H9 (cell line): Measurements from ENCODE around the gene CLSTN3. TPM values are rescaled to one million over a fixed set of nuclear protein-coding genes. Genes with fewer than 3 reads are reported as not detected.

Experiments used
- DNase-seq: peaks from one replicate; pipeline ENCODE4 v3.0.0-alpha.2; 2017
- H2AFZ ChIP-seq: one replicate; pipeline ENCODE4 v1.6.1; 2013; ENCODE audit warnings: mild to moderate bottlenecking, low read length, control low read depth, moderate library complexity
- H2AK5ac ChIP-seq: 2 replicates; pipeline ENCODE4 v1.6.1; 2013; ENCODE audit warnings: low read length, control low read depth, mixed read lengths; ENCODE audit not compliant: insufficient read length
- H2BK120ac ChIP-seq: one replicate; pipeline ENCODE4 v1.6.1; 2013; ENCODE audit warnings: low read depth, mild to moderate bottlenecking, low read length, control low read depth, inconsistent platforms; ENCODE audit not compliant: poor library complexity, severe bottlenecking
- H2BK12ac ChIP-seq: 2 replicates; pipeline ENCODE4 v1.6.1; 2013; ENCODE audit warnings: low read length, control low read depth, mixed read lengths, low read depth; ENCODE audit not compliant: insufficient read length
- H2BK15ac ChIP-seq: 2 replicates; pipeline ENCODE4 v1.6.1; 2013; ENCODE audit warnings: low read depth, low read length, control low read depth
- H2BK20ac ChIP-seq: one replicate; pipeline ENCODE4 v1.6.1; 2013; ENCODE audit warnings: low read depth, mild to moderate bottlenecking, low read length, control low read depth, inconsistent platforms; ENCODE audit not compliant: poor library complexity, severe bottlenecking
- H2BK5ac ChIP-seq: 2 replicates; pipeline ENCODE4 v1.6.1; 2013; ENCODE audit warnings: low read length, control low read depth, mixed read lengths; ENCODE audit not compliant: insufficient read length
- H3K14ac ChIP-seq: 2 replicates; pipeline ENCODE4 v1.6.1; 2013; ENCODE audit warnings: low read length, control low read depth; ENCODE audit not compliant: insufficient read depth
- H3K18ac ChIP-seq: 2 replicates; pipeline ENCODE4 v1.6.1; 2013; ENCODE audit warnings: low read depth, mild to moderate bottlenecking, mixed read lengths, low read length, control low read depth; ENCODE audit not compliant: insufficient read length
- H3K23ac ChIP-seq: 2 replicates; pipeline ENCODE4 v1.6.1; 2013; ENCODE audit warnings: low read length, control low read depth, mixed read lengths, low read depth; ENCODE audit not compliant: insufficient read length
- H3K23me2 ChIP-seq: 2 replicates; pipeline ENCODE4 v1.6.1; 2013; ENCODE audit warnings: low read depth, mild to moderate bottlenecking, mixed read lengths, low read length, control low read depth; ENCODE audit not compliant: insufficient read length, poor library complexity, severe bottlenecking
- H3K27ac ChIP-seq: 2 replicates; pipeline ENCODE4 v1.5.1; 2013; ENCODE audit warnings: low read length, control low read depth, mixed read lengths, low read depth; ENCODE audit not compliant: insufficient read length
- H3K27me3 ChIP-seq: 2 replicates; pipeline ENCODE4 v1.6.1; 2013; ENCODE audit warnings: low read length, control low read depth, inconsistent platforms; ENCODE audit not compliant: insufficient read depth
- H3K4ac ChIP-seq: 2 replicates; pipeline ENCODE4 v1.6.1; 2013; ENCODE audit warnings: low read depth, mild to moderate bottlenecking, control low read depth, inconsistent platforms, low read length, moderate library complexity
- H3K4me1 ChIP-seq: 2 replicates; pipeline ENCODE4 v1.6.1; 2013; ENCODE audit warnings: low read length, control low read depth, inconsistent platforms; ENCODE audit not compliant: insufficient read depth
- H3K4me2 ChIP-seq: 2 replicates; pipeline ENCODE4 v1.6.1; 2013; ENCODE audit warnings: low read length, control low read depth, mixed read lengths; ENCODE audit not compliant: insufficient read length, insufficient read depth
- H3K56ac ChIP-seq: 2 replicates; pipeline ENCODE4 v1.6.1; 2013; ENCODE audit warnings: low read depth, mild to moderate bottlenecking, mixed read lengths, low read length, control low read depth; ENCODE audit not compliant: insufficient read length
- H3K79me1 ChIP-seq: 2 replicates; pipeline ENCODE4 v1.6.1; 2013; ENCODE audit warnings: low read depth, mild to moderate bottlenecking, moderate library complexity, low read length, control low read depth, inconsistent platforms; ENCODE audit not compliant: insufficient read depth, poor library complexity, severe bottlenecking
- H3K79me2 ChIP-seq: 2 replicates; pipeline ENCODE4 v1.6.1; 2013; ENCODE audit warnings: low read length, control low read depth, inconsistent platforms; ENCODE audit not compliant: insufficient read depth
- H3K9ac ChIP-seq: 2 replicates; pipeline ENCODE4 v1.6.1; 2013; ENCODE audit warnings: low read length, control low read depth, mixed read lengths; ENCODE audit not compliant: insufficient read length; ENCODE audit errors: extremely low read depth
- H3K9me3 ChIP-seq: one replicate; pipeline ENCODE4 v1.6.1; 2013; ENCODE audit warnings: low read depth, low read length, inconsistent platforms; ENCODE audit not compliant: control insufficient read depth
- H3T11ph ChIP-seq: one replicate; pipeline ENCODE4 v1.6.1; 2013; ENCODE audit warnings: mild to moderate bottlenecking, low read length, control low read depth, inconsistent platforms
- H4K20me1 ChIP-seq: one replicate; pipeline ENCODE4 v1.6.1; 2013; ENCODE audit not compliant: control insufficient read depth, insufficient read length, insufficient read depth
- H4K5ac ChIP-seq: 2 replicates; pipeline ENCODE4 v1.6.1; 2013; ENCODE audit warnings: low read depth, mild to moderate bottlenecking, mixed read lengths, low read length, control low read depth; ENCODE audit not compliant: insufficient read length
- H4K8ac ChIP-seq: replicated peaks from 2 replicates; pipeline ENCODE4 v1.6.1; 2013; ENCODE audit warnings: low read length, control low read depth, mixed read lengths, low read depth; ENCODE audit not compliant: insufficient read length
- H4K91ac ChIP-seq: 2 replicates; pipeline ENCODE4 v1.6.1; 2013; ENCODE audit warnings: low read depth, mild to moderate bottlenecking, moderate library complexity, mixed read lengths, low read length, control low read depth; ENCODE audit not compliant: insufficient read length
- H3K27ac Mint-ChIP-seq, 3 experiments: 2 replicates in 2 of 3; 3 replicates in 1 of 3; pipeline ENCODE4 v1.8.0; 2020 to 2021; ENCODE audit warnings: mixed read lengths in 3 of 3, mild to moderate bottlenecking in 1 of 3, moderate library complexity in 1 of 3
- H3K27me3 Mint-ChIP-seq: 2 replicates; pipeline ENCODE4 v1.8.0; 2021; ENCODE audit warnings: low read depth, mild to moderate bottlenecking, moderate library complexity, mixed read lengths
- H3K36me3 Mint-ChIP-seq, 3 experiments: 2 replicates in 2 of 3; 3 replicates in 1 of 3; pipeline ENCODE4 v1.8.0; 2020 to 2021; ENCODE audit warnings: low read depth in 3 of 3, mixed read lengths in 3 of 3; ENCODE audit not compliant: insufficient read depth in 1 of 3
- H3K4me1 Mint-ChIP-seq, 2 experiments: 2 replicates each; pipeline ENCODE4 v1.8.0; 2020; ENCODE audit warnings: mixed read lengths in 2 of 2
- H3K4me3 Mint-ChIP-seq, 2 experiments: 2 replicates in 1 of 2; 3 replicates in 1 of 2; pipeline ENCODE4 v1.8.0; 2020 to 2021; ENCODE audit warnings: mild to moderate bottlenecking in 2 of 2, mixed read lengths in 2 of 2, moderate library complexity in 1 of 2
- H3K9me3 Mint-ChIP-seq, 2 experiments: 2 replicates in 1 of 2; 3 replicates in 1 of 2; pipeline ENCODE4 v1.8.0; 2020; ENCODE audit warnings: mild to moderate bottlenecking in 2 of 2, mixed read lengths in 2 of 2, moderate library complexity in 1 of 2
- CTCF ChIP-seq: fragments of 200-600 bp; sonication (generic); conservative IDR thresholded peaks from 3 replicates; pipeline ENCODE4 v1.8.0; 2021; ENCODE audit warnings: antibody characterized with exemption, mild to moderate bottlenecking
- WGBS: extraction: QIAGEN DNeasy Blood & Tissue Kit; methylation state at CpG from one replicate; pipeline ENCODE4 v1.1.7; 2013; ENCODE audit warnings: missing lambda C conversion rate, low lambda C conversion rate, mixed read lengths; ENCODE audit not compliant: insufficient read length; ENCODE audit errors: extremely low coverage; 5-methylcytosine and 5-hydroxymethylcytosine counted together
- total RNA-seq: library from RNA; stranded (reverse); gene quantifications from 2 replicates; pipeline ENCODE4 v1.2.1, GENCODE V29; 2021

CLSTN3 gene
- total RNA-seq, 1 experiment from 2014 or later: 26.2 TPM

- Histone ChIP-seq H2BK20ac (no peak overlapping the region), H4K91ac (no peak overlapping the region), H3K27ac (no peak overlapping the region), H4K5ac (no peak overlapping the region), H3K23me2 (no peaks in the 10 kb centered on the region), H3T11ph (no peak overlapping the region), H3K4me1 (no peaks in the 10 kb centered on the region), H2BK12ac (no peak overlapping the region), H3K27me3 (no peaks in the 10 kb centered on the region), H2AFZ (no peak overlapping the region), H3K18ac (no peak overlapping the region), H3K79me1 (no peaks in the 10 kb centered on the region), H3K23ac (no peak overlapping the region), H3K9ac (no peak overlapping the region), H2AK5ac (no peak overlapping the region), H4K20me1 (no peaks in the 10 kb centered on the region), H3K79me2 (no peaks in the 10 kb centered on the region), H3K14ac (no peak overlapping the region), H3K9me3 (no peaks in the 10 kb centered on the region), H3K56ac (no peak overlapping the region), H2BK120ac (no peak overlapping the region), H4K8ac (no peak overlapping the region), H3K4ac (no peak overlapping the region), H2BK15ac (no peak overlapping the region), H3K4me2 (no peak overlapping the region), H2BK5ac (no peak overlapping the region)
- Mint-ChIP-seq H3K4me3 (no peak overlapping the region), H3K36me3 (peaks cover 2 to 35% (median 27%) of the 10 kb centered on the region in 3 experiments), H3K9me3 (no peaks in the 10 kb centered on the region), H3K4me1 (no peaks in the 10 kb centered on the region), H3K27me3 (no peaks in the 10 kb centered on the region; the same call in 1 of the 2 replicates), H3K27ac (no peak overlapping the region)
- no peak for DNase-seq
- no CpG with 5 or more reads among the region's 6 CpGs for WGBS
- TF ChIP-seq CTCF: no peak
Observed at GRCh38 chr12:7151532-7151931, 21.4 kb downstream of the CLSTN3 start.
